C4-2B (cell line): ENCODE data around the gene HERPUD2.

ENCODE experiments used
- H3K27ac ChIP-seq: fragments of 450-650 bp; 2 replicates; pipeline ENCODE4 v1.5.1; 2017
- ZFX ChIP-seq: fragments of 450-650 bp; IDR thresholded peaks from 2 replicates; pipeline ENCODE4 v1.6.1; 2017
- TF ChIP-seq, protein P1 (sequence below): fragments of 450-650 bp; conservative IDR thresholded peaks from 2 replicates; pipeline ENCODE4 v1.5.1; 2017; ENCODE audit warnings: mild to moderate bottlenecking

Gene HERPUD2

DNA sequence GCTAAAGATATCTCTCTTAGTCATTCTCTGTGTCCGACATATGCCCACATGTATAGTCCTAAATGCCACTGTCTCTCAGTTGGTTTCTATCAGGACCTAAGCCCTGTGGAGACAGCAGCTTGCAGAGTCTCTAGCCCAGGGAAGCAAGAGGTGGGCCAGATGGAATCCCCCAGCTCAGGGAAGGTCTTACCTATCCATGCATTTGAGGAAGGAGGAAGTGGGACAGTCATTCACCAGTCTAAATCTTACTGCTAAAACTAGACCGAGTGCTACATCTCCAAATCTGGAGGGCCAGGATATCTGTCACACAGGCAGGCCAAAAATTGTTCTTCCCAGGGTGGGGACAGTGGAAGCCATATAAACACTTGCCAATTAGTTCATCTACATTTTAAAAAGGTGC, 26.4 kb upstream of the HERPUD2 start:
- TF ChIP-seq ZFX = no peak
- TF ChIP-seq, protein P1, sequence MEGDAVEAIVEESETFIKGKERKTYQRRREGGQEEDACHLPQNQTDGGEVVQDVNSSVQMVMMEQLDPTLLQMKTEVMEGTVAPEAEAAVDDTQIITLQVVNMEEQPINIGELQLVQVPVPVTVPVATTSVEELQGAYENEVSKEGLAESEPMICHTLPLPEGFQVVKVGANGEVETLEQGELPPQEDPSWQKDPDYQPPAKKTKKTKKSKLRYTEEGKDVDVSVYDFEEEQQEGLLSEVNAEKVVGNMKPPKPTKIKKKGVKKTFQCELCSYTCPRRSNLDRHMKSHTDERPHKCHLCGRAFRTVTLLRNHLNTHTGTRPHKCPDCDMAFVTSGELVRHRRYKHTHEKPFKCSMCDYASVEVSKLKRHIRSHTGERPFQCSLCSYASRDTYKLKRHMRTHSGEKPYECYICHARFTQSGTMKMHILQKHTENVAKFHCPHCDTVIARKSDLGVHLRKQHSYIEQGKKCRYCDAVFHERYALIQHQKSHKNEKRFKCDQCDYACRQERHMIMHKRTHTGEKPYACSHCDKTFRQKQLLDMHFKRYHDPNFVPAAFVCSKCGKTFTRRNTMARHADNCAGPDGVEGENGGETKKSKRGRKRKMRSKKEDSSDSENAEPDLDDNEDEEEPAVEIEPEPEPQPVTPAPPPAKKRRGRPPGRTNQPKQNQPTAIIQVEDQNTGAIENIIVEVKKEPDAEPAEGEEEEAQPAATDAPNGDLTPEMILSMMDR = no peak
- H3K27ac ChIP-seq = no peak overlapping the region

DNA sequence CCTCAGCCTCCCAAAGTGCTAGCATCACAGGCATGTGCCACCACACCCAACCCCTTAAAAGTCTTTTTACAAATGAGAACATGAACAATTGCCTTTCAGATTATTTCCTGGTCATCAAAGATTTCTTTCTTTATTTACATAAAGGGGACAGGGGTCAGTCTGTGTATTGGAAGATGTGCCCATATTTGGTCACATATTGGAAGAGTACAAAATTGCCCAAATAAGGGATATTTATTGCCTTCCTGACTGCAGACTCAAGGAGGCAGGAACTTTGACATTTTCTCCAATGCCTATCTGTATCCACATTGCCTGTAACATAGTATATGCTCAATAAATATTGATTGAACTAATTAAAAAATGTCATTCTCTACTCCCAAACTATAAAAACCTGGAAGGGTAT, 25.9 kb upstream of the HERPUD2 start:
- H3K27ac ChIP-seq = no peak overlapping the region
- TF ChIP-seq, protein P1 = no peak
- no peak for TF ChIP-seq ZFX

DNA sequence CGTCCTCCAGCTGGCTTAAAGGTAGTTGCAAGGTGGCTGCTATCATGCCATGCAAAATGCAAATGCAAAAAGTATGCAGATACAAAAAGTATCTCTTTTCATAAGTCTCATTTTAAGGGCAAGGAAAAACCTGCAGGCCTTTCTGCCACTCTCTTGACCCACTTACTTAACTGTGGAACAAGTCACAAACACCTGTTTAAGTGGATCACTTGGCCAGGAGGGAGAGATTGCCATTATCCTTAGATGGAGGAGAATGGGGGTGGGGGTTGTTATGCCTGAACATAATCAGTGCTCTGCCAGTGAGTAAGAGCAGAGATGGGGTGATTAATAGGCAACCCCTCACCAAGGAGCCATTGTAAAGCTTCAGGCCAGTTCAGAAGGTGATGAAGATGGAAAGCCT, 25.1 kb upstream of the HERPUD2 start:
- no peak overlapping the region for H3K27ac ChIP-seq
- no peak for TF ChIP-seq ZFX
- TF ChIP-seq, protein P1 = no peak

DNA sequence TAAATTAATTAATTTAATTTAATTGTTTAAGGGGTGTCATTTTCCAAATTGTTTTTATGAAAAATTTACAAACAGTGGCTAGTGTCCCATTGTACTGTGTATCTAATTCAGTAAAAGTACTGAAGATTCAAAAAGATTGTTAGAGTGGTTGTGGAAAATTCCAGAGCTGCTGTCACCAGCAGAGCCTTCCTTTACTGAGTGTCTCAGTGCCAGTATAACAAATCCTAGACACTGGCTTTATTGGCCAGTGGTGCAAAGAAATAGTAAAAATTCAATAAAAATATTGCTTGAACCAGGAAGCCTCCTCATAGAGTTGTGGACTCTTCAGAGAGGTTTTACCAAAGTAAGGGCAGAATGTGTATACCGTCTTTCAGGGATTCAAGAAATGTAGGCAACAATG, 23.1 kb upstream of the HERPUD2 start:
- H3K27ac ChIP-seq = no peak overlapping the region
- TF ChIP-seq ZFX = no peak
- TF ChIP-seq, protein P1 = no peak

DNA sequence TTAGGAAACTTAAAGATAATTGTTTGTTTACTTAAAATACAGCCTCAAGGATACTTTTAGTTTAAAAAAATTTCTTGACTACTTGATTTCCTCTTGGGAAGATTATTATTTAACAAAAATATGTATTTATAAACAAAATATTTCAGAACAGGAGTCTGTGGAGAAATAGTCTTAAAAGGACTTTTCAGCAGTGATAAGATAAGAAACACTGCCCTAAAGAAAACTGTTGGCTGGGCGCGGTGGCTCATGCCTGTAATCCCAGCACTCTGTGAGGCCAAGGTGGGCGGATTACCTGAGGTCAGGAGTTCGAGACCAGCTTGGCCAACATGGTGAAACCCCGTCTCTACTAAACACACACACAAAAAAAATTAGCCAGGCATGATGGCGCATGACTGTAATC, 22.6 kb upstream of the HERPUD2 start:
- no peak for TF ChIP-seq ZFX
- TF ChIP-seq, protein P1 = no peak
- no peak overlapping the region for H3K27ac ChIP-seq

DNA sequence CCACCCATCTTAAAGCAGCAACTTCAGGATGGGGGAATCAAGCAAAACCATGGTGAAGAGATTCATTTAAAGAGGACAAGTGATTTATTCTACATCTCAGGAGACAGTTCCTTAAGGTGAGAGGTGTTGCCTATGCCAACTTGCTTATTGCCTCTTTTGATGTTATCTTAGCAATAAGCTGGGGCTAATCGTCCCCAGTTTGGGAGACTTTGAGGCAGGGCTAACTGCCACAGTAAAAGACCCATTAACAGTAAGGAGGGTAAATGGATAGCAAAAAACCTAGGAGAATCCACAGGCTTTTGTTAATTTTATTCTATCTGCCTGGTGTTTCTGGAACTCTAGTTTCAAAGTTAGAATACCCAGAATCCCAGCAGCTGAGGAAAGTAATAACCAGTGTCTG, 22.1 kb upstream of the HERPUD2 start:
- no peak for TF ChIP-seq ZFX
- TF ChIP-seq, protein P1 = no peak
- no peak overlapping the region for H3K27ac ChIP-seq

DNA sequence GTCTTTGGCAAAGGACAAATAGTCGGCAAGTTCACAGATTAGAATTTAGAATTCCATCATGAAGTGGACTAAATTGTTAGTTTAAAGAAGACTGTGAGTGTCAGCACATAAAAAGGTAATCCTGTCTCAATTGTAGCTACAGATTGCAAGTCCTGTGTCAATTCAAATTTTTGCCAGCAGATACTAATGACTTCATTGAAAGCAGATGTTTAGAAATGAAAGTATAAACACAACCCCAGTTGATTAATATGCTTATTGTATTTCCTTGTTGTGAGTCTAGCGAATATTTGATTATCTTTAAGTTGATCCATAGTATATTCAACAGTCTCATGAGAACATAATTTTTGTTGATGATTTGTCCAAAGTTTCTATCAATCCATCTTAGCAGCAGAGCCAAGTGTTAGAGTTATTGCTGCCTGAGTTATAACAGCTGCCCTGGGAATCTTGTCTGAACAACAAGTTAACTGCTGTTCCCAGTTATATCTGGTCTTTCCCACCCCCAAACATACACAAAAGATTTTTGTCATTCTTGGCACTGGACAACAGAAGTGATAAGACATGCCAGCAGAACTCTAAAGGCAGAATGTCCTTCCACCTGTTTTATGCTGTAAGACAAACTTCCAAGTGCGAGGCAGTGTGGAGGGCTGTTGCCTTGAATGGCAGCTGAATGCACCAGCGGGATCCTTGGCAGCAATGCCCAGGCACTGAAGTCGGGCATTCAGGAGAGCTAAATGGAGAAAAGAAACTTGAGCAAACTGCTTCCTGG, 21.3 kb upstream of the HERPUD2 start:
- no peak overlapping the region for H3K27ac ChIP-seq
- no peak for TF ChIP-seq ZFX
- TF ChIP-seq, protein P1 = no peak
